HCT116 (cell line): ENCODE data around the gene TMEM139.

ENCODE experiments used
- EZH2 ChIP-seq: fragments of 200-600 bp; sonication (generic); IDR thresholded peaks from 2 replicates; pipeline ENCODE4 v1.6.1; 2017; ENCODE audit warnings: antibody characterized with exemption, mixed run types
- POLR2AphosphoS5 ChIP-seq: IDR thresholded peaks from 2 replicates; pipeline ENCODE4 v1.6.1; 2011; ENCODE audit warnings: mild to moderate bottlenecking, low read depth, low read length, moderate library complexity
- TF ChIP-seq, protein P1 (sequence below), 3 experiments: fragments of 200-600 bp in 1 of 3; sonication (generic) in 1 of 3; IDR thresholded peaks in 2 of 3; conservative IDR thresholded peaks in 1 of 3; 2 replicates each; pipeline ENCODE4 v1.5.1; 2012 to 2017; ENCODE audit warnings: low read depth in 2 of 3, low read length in 2 of 3, antibody characterized with exemption in 1 of 3, borderline replicate concordance in 1 of 3, control low read depth in 1 of 3, mild to moderate bottlenecking in 1 of 3, mixed read lengths in 1 of 3, mixed run types in 1 of 3, moderate library complexity in 1 of 3; ENCODE audit not compliant: insufficient read depth in 1 of 3
- TF ChIP-seq, protein P2 (sequence below): IDR thresholded peaks from 2 replicates; pipeline ENCODE4 v1.6.1; 2012

DNA sequence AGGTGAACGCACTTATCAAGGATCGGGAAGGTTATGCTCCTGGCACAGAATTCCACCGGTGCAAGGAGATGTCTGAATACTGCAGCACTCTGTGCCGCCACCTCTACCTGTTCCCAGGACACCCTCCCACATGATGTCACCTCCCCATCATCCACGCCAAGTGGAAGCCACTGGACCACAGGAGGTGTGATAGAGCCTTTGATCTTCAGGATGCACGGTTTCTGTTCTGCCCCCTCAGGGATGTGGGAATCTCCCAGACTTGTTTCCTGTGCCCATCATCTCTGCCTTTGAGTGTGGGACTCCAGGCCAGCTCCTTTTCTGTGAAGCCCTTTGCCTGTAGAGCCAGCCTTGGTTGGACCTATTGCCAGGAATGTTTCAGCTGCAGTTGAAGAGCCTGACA is 20.2 kb downstream of the TMEM139 start:
- TF ChIP-seq, protein P1, sequence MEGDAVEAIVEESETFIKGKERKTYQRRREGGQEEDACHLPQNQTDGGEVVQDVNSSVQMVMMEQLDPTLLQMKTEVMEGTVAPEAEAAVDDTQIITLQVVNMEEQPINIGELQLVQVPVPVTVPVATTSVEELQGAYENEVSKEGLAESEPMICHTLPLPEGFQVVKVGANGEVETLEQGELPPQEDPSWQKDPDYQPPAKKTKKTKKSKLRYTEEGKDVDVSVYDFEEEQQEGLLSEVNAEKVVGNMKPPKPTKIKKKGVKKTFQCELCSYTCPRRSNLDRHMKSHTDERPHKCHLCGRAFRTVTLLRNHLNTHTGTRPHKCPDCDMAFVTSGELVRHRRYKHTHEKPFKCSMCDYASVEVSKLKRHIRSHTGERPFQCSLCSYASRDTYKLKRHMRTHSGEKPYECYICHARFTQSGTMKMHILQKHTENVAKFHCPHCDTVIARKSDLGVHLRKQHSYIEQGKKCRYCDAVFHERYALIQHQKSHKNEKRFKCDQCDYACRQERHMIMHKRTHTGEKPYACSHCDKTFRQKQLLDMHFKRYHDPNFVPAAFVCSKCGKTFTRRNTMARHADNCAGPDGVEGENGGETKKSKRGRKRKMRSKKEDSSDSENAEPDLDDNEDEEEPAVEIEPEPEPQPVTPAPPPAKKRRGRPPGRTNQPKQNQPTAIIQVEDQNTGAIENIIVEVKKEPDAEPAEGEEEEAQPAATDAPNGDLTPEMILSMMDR (IDR thresholded peaks at IDR 0.05 in 2 of 3, conservative IDR thresholded peaks at IDR 0.05 in 1 of 3; ENCODE audit: borderline replicate concordance in 1 of 3, insufficient read depth in 1 of 3, low read depth in 2 of 3, low read length in 2 of 3): no peak
- TF ChIP-seq POLR2AphosphoS5 (no peak), EZH2 (no peak)
- TF ChIP-seq, protein P2, sequence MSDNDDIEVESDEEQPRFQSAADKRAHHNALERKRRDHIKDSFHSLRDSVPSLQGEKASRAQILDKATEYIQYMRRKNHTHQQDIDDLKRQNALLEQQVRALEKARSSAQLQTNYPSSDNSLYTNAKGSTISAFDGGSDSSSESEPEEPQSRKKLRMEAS: no peak
